GM12878 (cell line): ENCODE measurements around the gene B3GNT9. TPM values are rescaled to one million over a fixed set of nuclear protein-coding genes. Genes with fewer than 3 reads are reported as not detected.

Experiments used
- ATAC-seq: fragments of 200-7000 bp; cut with Tn5 transposase; 3 replicates; pipeline ENCODE4 v1.9.1; 2020; ENCODE audit warnings: mild to moderate bottlenecking, moderate library complexity
- BruUV-seq: library from RNA; stranded (reverse); fragments of 400-500 nt; replicated peaks from 2 replicates; lab custom pipeline; 2021; lab: Mats Ljungman, UMichigan
- CTCF ChIA-PET: fragments of 300-600 bp; sonication (Branson Sonifier 250); formaldehyde crosslinking; extraction: SDS; loops from one replicate; lab custom pipeline; 2021; ENCODE audit warnings: inconsistent platforms; lab: Yijun Ruan, JAX
- POLR2A ChIA-PET: fragments of 350-600 bp; formaldehyde crosslinking; extraction: SDS; loops from one replicate; lab custom pipeline; 2021; ENCODE audit warnings: inconsistent platforms; lab: Charles Lee
- RAD21 ChIA-PET: fragments of 300-600 bp; sonication (Branson Sonifier 250); formaldehyde crosslinking; loops from one replicate; lab custom pipeline; 2023; ENCODE audit warnings: antibody characterized with exemption; ENCODE audit not compliant: unreplicated experiment; lab: Charles Lee
- SMC1A ChIA-PET: fragments of 300-600 bp; sonication (Branson Sonifier 250); formaldehyde crosslinking; loops from one replicate; lab custom pipeline; 2023; ENCODE audit not compliant: unreplicated experiment, uncharacterized antibody; lab: Charles Lee
- DNase-seq: peaks from one replicate; pipeline ENCODE4 v3.0.0-alpha.2; 2011; ENCODE audit warnings: low read depth, low spot score
- FAIRE-seq: peaks from 3 replicates; lab custom pipeline; 2011; peaks lifted over from hg19 to GRCh38; lab: Jason Lieb, UNC
- H2AFZ ChIP-seq: 2 replicates; pipeline ENCODE4 v1.6.0; 2011; ENCODE audit warnings: low read depth, low read length, control low read depth; ENCODE audit not compliant: control insufficient read depth
- H3K27ac ChIP-seq: 2 replicates; pipeline ENCODE4 v1.5.1; 2011; ENCODE audit warnings: control low read depth; ENCODE audit not compliant: control insufficient read depth, insufficient read depth
- H3K27me3 ChIP-seq, 2 experiments: replicated peaks in 1 of 2; 2 replicates each; pipeline versions ENCODE4 v1.6.0 to v1.6.1; 2011; ENCODE audit warnings: low read length in 1 of 2; ENCODE audit not compliant: control insufficient read depth in 2 of 2, insufficient read depth in 2 of 2
- H3K36me3 ChIP-seq, 2 experiments: 2 replicates each; pipeline ENCODE4 v1.5.1; 2011; ENCODE audit warnings: low read length in 1 of 2; ENCODE audit not compliant: control insufficient read depth in 2 of 2, insufficient read depth in 2 of 2
- H3K4me1 ChIP-seq: 2 replicates; pipeline ENCODE4 v1.6.1; 2011; ENCODE audit warnings: mild to moderate bottlenecking, low read length, moderate library complexity, mixed read lengths; ENCODE audit not compliant: control insufficient read depth, insufficient read depth
- H3K4me2 ChIP-seq: 2 replicates; pipeline ENCODE4 v1.6.0; 2011; ENCODE audit warnings: control low read depth; ENCODE audit not compliant: control insufficient read depth, insufficient read depth
- H3K4me3 ChIP-seq: fragments of 200-600 bp; sonication (generic); 2 replicates; pipeline ENCODE4 v1.5.1; 2016
- H3K79me2 ChIP-seq: 2 replicates; pipeline ENCODE4 v1.6.0; 2011; ENCODE audit warnings: low read length; ENCODE audit not compliant: control insufficient read depth, insufficient read depth
- H3K9ac ChIP-seq: 2 replicates; pipeline ENCODE4 v1.8.0; 2011; ENCODE audit warnings: low read length, control low read depth, mixed read lengths; ENCODE audit not compliant: control insufficient read depth, insufficient read depth
- H3K9me3 ChIP-seq: replicated peaks from 3 replicates; pipeline ENCODE4 v1.5.1; 2011; ENCODE audit warnings: mild to moderate bottlenecking, low read length; ENCODE audit not compliant: control insufficient read depth, insufficient read depth
- H4K20me1 ChIP-seq: 2 replicates; pipeline ENCODE4 v1.6.0; 2011; ENCODE audit not compliant: control insufficient read depth, insufficient read depth
- CREM ChIP-seq: IDR thresholded peaks from 2 replicates; pipeline ENCODE4 v1.6.1; 2014; ENCODE audit warnings: antibody characterized with exemption, low read depth
- DPF2 ChIP-seq: fragments of 450-650 bp; IDR thresholded peaks from 2 replicates; pipeline ENCODE4 v1.6.1; 2017; ENCODE audit warnings: mild to moderate bottlenecking
- EGR1 ChIP-seq, 2 experiments: IDR thresholded peaks; 1 replicate in 1 of 2; 2 replicates in 1 of 2; pipeline ENCODE4 v1.6.1; 2011 to 2012; ENCODE audit warnings: low read depth in 2 of 2, low read length in 2 of 2, borderline replicate concordance in 1 of 2, mild to moderate bottlenecking in 1 of 2, moderate library complexity in 1 of 2
- ESRRA ChIP-seq: IDR thresholded peaks from 2 replicates; pipeline ENCODE4 v1.6.1; 2012; ENCODE audit warnings: mild to moderate bottlenecking, low read length, improper control_type of control experiment
- JUNB ChIP-seq: IDR thresholded peaks from 2 replicates; pipeline ENCODE4 v1.6.1; 2016; ENCODE audit warnings: antibody characterized with exemption, mild to moderate bottlenecking
- RAD21 ChIP-seq: IDR thresholded peaks from 2 replicates; pipeline ENCODE4 v1.6.1; 2011; ENCODE audit warnings: mild to moderate bottlenecking, low read depth, low read length, moderate library complexity; ENCODE audit not compliant: insufficient read depth
- SUPT20H ChIP-seq: IDR thresholded peaks from 2 replicates; pipeline ENCODE4 v1.6.1; 2011; ENCODE audit warnings: low read depth, mild to moderate bottlenecking, low read length, moderate library complexity, borderline replicate concordance; ENCODE audit not compliant: control insufficient read depth
- WGBS: methylation state at CpG from one replicate; pipeline ENCODE4 v1.1.6; 2016; ENCODE audit warnings: low lambda C conversion rate; ENCODE audit not compliant: insufficient replicate concordance, insufficient coverage; ENCODE audit errors: missing lambda C conversion rate; 5-methylcytosine and 5-hydroxymethylcytosine counted together
- in situ Hi-C: fragments of 300-500 bp; cut with MboI; formaldehyde crosslinking; loops from 9 replicates; pipeline ENCODE4 v1.14.3; 2018; ENCODE audit warnings: mixed read lengths
- intact Hi-C: fragments of 100-400 bp; cut with micrococcal nuclease; formaldehyde crosslinking; loops from one replicate; pipeline ENCODE4 v1.14.2; 2022; ENCODE audit not compliant: unreplicated experiment
- polyA plus RNA-seq, 11 experiments: library from polyadenylated mRNA; depleted of rRNA in 4 of 11; unstranded in 6 of 11; stranded (reverse) in 5 of 11; fragments of >200 nt; fragmentation: Nextera tagmentation in 4 of 11; fragmentation: Illumina TruSeq in 1 of 11; extraction: Ambion mirVana in 4 of 11; extraction: Trizol in 1 of 11; gene quantifications; 1 replicate in 1 of 11; 2 replicates in 10 of 11; pipeline versions ENCODE4 v1.2.1 to v1.2.3, GENCODE V29; 2011 to 2016; ENCODE audit warnings: inconsistent platforms in 2 of 11, missing spikeins in 2 of 11, low read depth in 1 of 11
- total RNA-seq, 4 experiments: library from RNA; depleted of rRNA in 3 of 4; stranded (reverse); fragments of >200 nt in 3 of 4; fragmentation: Illumina TruSeq in 1 of 4; extraction: Trizol in 1 of 4; gene quantifications; 2 replicates each; pipeline versions ENCODE4 v1.2.1 to v1.2.3, GENCODE V29; 2013 to 2021
- TF ChIP-seq, protein P1 (sequence below), 3 experiments: IDR thresholded peaks in 2 of 3; conservative IDR thresholded peaks in 1 of 3; 2 replicates each; pipeline ENCODE4 v1.5.1; 2011; ENCODE audit warnings: low read depth in 3 of 3, low read length in 3 of 3, mild to moderate bottlenecking in 3 of 3, control low read depth in 2 of 3, moderate library complexity in 2 of 3, inconsistent platforms in 1 of 3, mixed read lengths in 1 of 3; ENCODE audit not compliant: control insufficient read depth in 2 of 3, insufficient read depth in 1 of 3; ENCODE audit errors: extremely low read depth in 1 of 3
- TF ChIP-seq, protein P2 (sequence below): fragments of 450-650 bp; IDR thresholded peaks from 2 replicates; pipeline ENCODE4 v1.6.1; 2017; ENCODE audit warnings: mild to moderate bottlenecking

Gene B3GNT9
- total and polyA plus RNA-seq, 10 of the 15 experiments (the other 5 are each of a cell fraction or from before 2014, with no cell fraction given) = 0.08 to 5.0 (median 1.9) TPM

GRCh38 chr16:67147437-67148140 is 3.2 kb downstream of the B3GNT9 start:
- no peaks in the 10 kb centered on the region for H4K20me1 ChIP-seq
- ChIA-PET SMC1A (no interaction called here), RAD21 (interaction anchor here (0.8 kb wide), 1 partner anchor 130 kb away, joined by 4 read pairs; no protein-coding TSS in a partner anchor), CTCF (interaction anchor here (1.4 kb wide), 1 partner anchor 136 kb away, joined by 6 read pairs; no protein-coding TSS in a partner anchor), POLR2A (interaction anchor here (0.6 kb wide), 1 partner anchor 11 kb away, joined by 4 read pairs; no protein-coding TSS in a partner anchor)
- FAIRE-seq (no peak), DNase-seq (no peak), ATAC-seq (no peak)
- no peak overlapping the region for H3K27ac ChIP-seq
- H3K4me3 ChIP-seq = no peak overlapping the region
- H3K4me1 ChIP-seq = no peaks in the 10 kb centered on the region; the same call in 1 of the 2 replicates
- no peaks in the 10 kb centered on the region for H3K9me3 ChIP-seq
- H3K27me3 ChIP-seq = no peaks in the 10 kb centered on the region
- H3K36me3 ChIP-seq = peaks cover 20 to 28% of the 10 kb centered on the region in 2 experiments; a peak in 3 of 4 replicates
- no peak overlapping the region for H3K4me2 ChIP-seq
- no peak for TF ChIP-seq ESRRA
- in situ Hi-C loops = no loop called here
- intact Hi-C loops = no loop called here
- no peak overlapping the region for H2AFZ ChIP-seq
- H3K79me2 ChIP-seq = no peaks in the 10 kb centered on the region
- BruUV-seq = no TSS peak
- 98% methylated on average over 4 of the region's 4 CpGs for WGBS
- H3K9ac ChIP-seq = no peak overlapping the region

DNA sequence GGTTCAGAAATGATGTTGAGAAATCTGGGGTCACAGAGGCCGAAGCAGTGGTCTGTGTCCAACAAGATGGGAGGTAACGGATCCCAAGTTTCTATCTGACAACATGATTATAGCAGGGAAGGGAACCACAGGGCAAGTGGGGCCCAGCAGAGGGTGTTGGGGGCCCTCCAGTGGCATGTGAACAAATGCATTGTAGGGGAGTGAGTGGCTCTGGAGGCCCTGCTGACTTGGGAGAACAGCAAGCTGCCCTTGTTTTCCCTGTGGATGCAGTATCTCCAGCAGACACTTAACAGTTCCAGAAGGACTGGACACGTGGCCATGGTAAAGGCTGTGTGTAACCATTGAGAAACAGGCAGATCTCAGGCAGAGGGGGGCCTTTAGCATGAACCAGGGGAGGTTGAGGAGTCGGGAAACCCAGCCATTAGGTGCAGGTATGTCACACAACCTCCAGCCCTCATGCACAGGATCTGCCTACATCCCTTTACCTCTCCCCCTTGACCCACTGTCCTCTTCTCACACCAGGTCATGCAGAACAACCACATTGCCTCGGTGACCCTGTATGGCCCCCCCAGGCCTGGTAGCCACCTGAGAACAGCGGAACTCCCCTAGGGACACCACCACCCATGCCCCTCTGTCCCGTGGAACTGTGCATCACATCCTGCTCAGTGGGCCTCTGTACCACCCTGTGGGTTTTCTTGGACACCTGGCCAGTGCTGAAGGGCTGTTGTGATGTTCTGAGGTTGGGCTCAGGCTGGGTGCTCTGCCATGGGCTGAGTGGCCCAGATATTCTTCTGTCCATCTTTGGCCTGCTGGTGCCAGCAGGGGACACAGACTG is 4.1 kb downstream of the B3GNT9 start:
- ChIA-PET CTCF (interaction anchor here (1.4 kb wide), 1 partner anchor 135 kb away, joined by 6 read pairs; no protein-coding TSS in a partner anchor), SMC1A (no interaction called here), RAD21 (interaction anchor here (0.8 kb wide), 1 partner anchor 129 kb away, joined by 4 read pairs; no protein-coding TSS in a partner anchor), POLR2A (interaction anchor here (0.6 kb wide), 1 partner anchor 11 kb away, joined by 4 read pairs; no protein-coding TSS in a partner anchor)
- Histone ChIP-seq H3K36me3 (peaks cover 27 to 30% of the 10 kb centered on the region in 2 experiments; a peak in 3 of 4 replicates), H3K4me2 (no peak overlapping the region), H2AFZ (no peak overlapping the region), H3K27me3 (no peaks in the 10 kb centered on the region), H3K79me2 (no peaks in the 10 kb centered on the region), H3K27ac (no peak overlapping the region), H4K20me1 (no peaks in the 10 kb centered on the region), H3K9ac (no peak overlapping the region), H3K4me3 (no peak overlapping the region), H3K9me3 (no peaks in the 10 kb centered on the region), H3K4me1 (no peaks in the 10 kb centered on the region; the same call in 1 of the 2 replicates)
- in situ Hi-C loops = no loop called here
- no peak for DNase-seq
- 72% methylated on average over 7 of the region's 7 CpGs for WGBS
- intact Hi-C loops = no loop called here
- FAIRE-seq = no peak
- no TSS peak for BruUV-seq
- no peak for ATAC-seq
- TF ChIP-seq SUPT20H (no peak), CREM (no peak), EGR1 (IDR thresholded peaks at IDR 0.05; ENCODE audit: borderline replicate concordance in 1 of 2, low read depth in 2 of 2, low read length in 2 of 2) (no peak), JUNB (no peak), DPF2 (no peak), RAD21 (peak; percentile 17; the same call in 1 of the 2 replicates)
- TF ChIP-seq, protein P1, sequence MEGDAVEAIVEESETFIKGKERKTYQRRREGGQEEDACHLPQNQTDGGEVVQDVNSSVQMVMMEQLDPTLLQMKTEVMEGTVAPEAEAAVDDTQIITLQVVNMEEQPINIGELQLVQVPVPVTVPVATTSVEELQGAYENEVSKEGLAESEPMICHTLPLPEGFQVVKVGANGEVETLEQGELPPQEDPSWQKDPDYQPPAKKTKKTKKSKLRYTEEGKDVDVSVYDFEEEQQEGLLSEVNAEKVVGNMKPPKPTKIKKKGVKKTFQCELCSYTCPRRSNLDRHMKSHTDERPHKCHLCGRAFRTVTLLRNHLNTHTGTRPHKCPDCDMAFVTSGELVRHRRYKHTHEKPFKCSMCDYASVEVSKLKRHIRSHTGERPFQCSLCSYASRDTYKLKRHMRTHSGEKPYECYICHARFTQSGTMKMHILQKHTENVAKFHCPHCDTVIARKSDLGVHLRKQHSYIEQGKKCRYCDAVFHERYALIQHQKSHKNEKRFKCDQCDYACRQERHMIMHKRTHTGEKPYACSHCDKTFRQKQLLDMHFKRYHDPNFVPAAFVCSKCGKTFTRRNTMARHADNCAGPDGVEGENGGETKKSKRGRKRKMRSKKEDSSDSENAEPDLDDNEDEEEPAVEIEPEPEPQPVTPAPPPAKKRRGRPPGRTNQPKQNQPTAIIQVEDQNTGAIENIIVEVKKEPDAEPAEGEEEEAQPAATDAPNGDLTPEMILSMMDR (IDR thresholded peaks at IDR 0.05 in 2 of 3, conservative IDR thresholded peaks at IDR 0.05 in 1 of 3; ENCODE audit: control insufficient read depth in 2 of 3, extremely low read depth in 1 of 3, insufficient read depth in 1 of 3, low read depth in 3 of 3, low read length in 3 of 3) = peak in 1 of 3 experiments; percentile 17; a peak in 1 of 6 replicates
- TF ChIP-seq, protein P2, sequence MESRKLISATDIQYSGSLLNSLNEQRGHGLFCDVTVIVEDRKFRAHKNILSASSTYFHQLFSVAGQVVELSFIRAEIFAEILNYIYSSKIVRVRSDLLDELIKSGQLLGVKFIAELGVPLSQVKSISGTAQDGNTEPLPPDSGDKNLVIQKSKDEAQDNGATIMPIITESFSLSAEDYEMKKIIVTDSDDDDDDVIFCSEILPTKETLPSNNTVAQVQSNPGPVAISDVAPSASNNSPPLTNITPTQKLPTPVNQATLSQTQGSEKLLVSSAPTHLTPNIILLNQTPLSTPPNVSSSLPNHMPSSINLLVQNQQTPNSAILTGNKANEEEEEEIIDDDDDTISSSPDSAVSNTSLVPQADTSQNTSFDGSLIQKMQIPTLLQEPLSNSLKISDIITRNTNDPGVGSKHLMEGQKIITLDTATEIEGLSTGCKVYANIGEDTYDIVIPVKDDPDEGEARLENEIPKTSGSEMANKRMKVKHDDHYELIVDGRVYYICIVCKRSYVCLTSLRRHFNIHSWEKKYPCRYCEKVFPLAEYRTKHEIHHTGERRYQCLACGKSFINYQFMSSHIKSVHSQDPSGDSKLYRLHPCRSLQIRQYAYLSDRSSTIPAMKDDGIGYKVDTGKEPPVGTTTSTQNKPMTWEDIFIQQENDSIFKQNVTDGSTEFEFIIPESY = no peak
